SK-MEL-5 (cell line): ENCODE measurements around the gene NXF1. TPM values are rescaled to one million over a fixed set of nuclear protein-coding genes. Genes with fewer than 3 reads are reported as not detected.
"Not testable (repeated sequence)": the region's sequence is repeated elsewhere in the genome, so short reads cannot be mapped to it uniquely, and the experiment has no call there.

Experiments used
- DNase-seq: peaks from one replicate; pipeline ENCODE4 v3.0.0-alpha.2; 2016; ENCODE audit warnings: low read depth, low spot score
- in situ Hi-C: cut with HindIII; loops from 2 replicates; pipeline ENCODE4 v1.10.0; 2016; ENCODE audit warnings: low sequenced_read_pairs, high pct_unique_total_duplicates, low pct_unique_long_range_greater_than_20kb
- polyA plus RNA-seq, 2 experiments: library from polyadenylated mRNA; depleted of rRNA; stranded (reverse); fragments of >200 nt; gene quantifications; 2 replicates each; pipeline ENCODE4 v1.2.3, GENCODE V29; 2015
- total RNA-seq: library from RNA; depleted of rRNA; stranded (reverse); fragments of >200 nt; shearing (Covaris generic); gene quantifications from 2 replicates; pipeline ENCODE4 v1.2.3, GENCODE V29; 2014; rRNA removed

The NXF1 gene
- 11.4 and 16.3 TPM in 2 replicates for total RNA-seq
- polyA plus RNA-seq (2015; cell fraction: cytosol; rRNA removed): 35.8 and 36.6 TPM in 2 replicates
- polyA plus RNA-seq (2015; cell fraction: nucleus; rRNA removed): 167 and 206 TPM in 2 replicates

- in situ Hi-C loops: no loop called here
Measured at GRCh38 chr11:62805076-62805892, at the start of gene NXF1. Gene NXF1 (minus strand): TSS chr11:62805440. CDS start chr11:62805356, 84 bp downstream.

GRCh38 chr11:62854013-62854824 is 49.0 kb upstream of the NXF1 start:
- in situ Hi-C loops: no loop called here
- no peak for DNase-seq

More at GRCh38 chr11:62805076-62805892, at the start of gene NXF1:
- DNase-seq: peak; percentile 84

GRCh38 chr11:62853279-62853965 is 48.2 kb upstream of the NXF1 start:
- in situ Hi-C loops: no loop called here
- DNase-seq: no peak

DNA sequence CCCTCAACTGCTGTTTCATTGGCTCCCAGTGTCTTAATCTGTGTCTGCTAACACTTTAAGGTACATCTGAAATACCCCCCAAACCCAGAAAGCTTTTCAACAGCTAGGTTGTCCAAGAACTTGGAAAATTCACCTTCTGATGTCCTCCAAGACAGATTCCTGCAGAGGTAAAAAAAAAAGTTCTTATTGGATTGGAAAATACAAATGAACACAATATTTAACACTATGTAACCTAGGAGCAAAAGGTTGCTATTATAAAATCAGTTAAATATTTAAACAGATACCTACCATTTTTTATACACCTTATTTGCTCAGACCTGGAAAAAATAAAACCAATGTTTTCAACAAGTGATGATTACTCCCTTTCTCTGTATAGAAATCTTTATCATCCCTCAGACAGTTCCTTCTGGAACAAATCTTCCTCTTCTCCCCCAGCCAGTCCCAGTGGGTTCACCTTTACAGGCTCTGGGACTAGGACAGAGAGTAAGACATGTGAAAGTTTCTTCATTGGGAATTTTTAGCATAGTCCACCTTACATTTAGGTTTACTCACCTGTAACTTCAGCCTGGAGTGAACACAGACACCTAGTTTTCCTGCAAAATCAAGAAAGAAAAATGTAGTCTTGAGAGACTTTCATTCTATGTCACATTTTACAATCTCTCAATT is 47.4 kb upstream of the NXF1 start:
- in situ Hi-C loops: no loop called here
- no peak for DNase-seq

GRCh38 chr11:62851807-62852522 is 46.7 kb upstream of the NXF1 start:
- in situ Hi-C loops: no loop called here
- DNase-seq: no peak

- DNase-seq: no peak
- in situ Hi-C loops: no loop called here
Measured at GRCh38 chr11:62850911-62851806, 45.9 kb upstream of the NXF1 start.

GRCh38 chr11:62847767-62848314 is 42.6 kb upstream of the NXF1 start:
- in situ Hi-C loops: no loop called here
- DNase-seq: no peak

GRCh38 chr11:62846177-62846576 is 40.9 kb upstream of the NXF1 start:
- in situ Hi-C loops: no loop called here
- DNase-seq: no peak

DNA sequence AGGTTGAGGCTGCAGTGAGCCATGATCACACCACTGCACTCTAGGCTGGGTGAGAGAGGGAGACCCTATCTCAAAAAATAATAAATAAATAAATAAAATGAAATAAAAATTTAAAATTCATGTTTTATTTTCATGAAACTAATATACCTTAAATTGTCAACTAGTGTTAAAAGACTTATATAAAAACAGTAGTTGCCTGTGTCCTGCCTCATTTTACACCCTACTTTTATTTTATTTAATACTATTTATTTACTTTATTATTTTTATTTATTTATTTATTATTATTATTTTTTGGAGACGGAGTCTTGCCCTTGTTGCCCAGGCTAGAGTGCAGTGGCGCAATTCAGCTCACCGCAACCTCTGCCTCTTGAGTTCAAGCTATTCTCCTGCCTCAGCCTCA is 38.9 kb upstream of the NXF1 start:
- no peak for DNase-seq
- in situ Hi-C loops: no loop called here

GRCh38 chr11:62843466-62843865 is 38.2 kb upstream of the NXF1 start:
- DNase-seq: no peak
- in situ Hi-C loops: no loop called here

GRCh38 chr11:62842891-62843290 is 37.7 kb upstream of the NXF1 start:
- DNase-seq, in situ Hi-C loops: not testable (repeated sequence)

DNA sequence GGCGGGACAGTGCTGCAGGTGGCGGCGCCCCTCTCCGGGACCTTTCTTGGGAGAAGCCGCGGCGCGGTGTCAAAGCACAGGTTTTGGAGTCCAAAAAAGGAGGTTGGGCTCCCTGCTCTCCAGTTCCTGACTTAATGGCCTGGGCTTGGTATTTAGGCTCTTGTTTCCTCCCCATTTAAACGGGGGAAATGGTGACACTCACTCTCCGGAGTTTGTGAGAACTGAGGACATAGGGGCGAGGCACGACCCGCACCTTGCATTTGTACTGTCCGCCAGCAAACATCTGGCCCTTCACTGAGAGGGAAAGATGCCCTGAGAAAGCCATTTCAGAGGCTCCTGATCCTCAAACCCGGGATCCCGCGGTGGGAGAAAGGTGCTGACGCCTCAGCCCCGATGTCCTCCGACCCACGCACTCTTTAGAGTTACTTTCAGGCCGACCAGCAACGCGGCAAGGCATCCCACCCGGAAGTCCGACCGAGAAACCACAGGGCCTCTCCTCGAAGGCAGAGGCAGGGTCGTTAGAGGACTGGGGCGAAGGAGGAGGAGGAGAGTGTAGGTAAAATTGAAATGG is 37.0 kb upstream of the NXF1 start:
- in situ Hi-C loops: no loop called here

DNA sequence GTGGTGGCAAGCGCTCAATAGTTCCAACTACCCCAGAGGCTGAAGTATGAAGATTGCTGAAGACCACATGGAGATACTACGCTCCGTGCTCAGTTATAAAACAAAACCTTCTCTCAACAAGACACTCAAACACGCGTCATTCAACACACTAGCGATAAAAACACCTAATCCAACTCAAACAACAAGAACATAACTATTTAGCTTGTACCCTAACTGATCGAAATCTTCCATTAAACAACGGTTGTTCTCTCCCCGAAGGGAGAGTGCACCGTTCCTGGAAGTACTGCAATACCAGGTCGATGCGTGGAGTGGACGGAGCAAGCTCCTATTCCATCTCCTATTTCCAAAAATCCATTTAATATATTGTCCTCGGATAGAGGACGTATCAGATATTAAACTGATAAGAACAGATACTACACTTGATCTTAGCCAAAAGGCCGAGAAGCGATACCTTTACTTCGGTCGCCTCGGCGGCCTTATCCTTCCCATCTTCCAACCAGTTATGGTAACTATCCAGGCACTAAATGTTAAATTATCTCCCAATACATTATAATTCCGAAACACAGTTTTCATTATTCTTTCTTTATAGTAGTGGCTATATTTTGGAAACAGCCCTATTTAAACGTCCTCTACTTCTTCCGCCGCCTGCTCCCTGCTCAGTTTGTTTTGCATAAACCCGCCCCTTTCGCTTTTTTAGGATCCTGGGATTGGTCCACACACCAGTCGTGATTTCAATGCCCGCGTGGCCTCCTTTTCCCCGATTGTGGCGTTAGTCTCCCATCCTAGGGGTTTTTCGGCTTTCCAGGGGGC is 36.3 kb upstream of the NXF1 start:
- peak; percentile 99 for DNase-seq

More for the DNA sequence above, 37.0 kb upstream of the NXF1 start:
- no peak for DNase-seq

GRCh38 chr11:62840721-62841360 is 35.6 kb upstream of the NXF1 start:
- peak; percentile 82 for DNase-seq
- in situ Hi-C loops: not testable (repeated sequence)

More for the DNA sequence above, 36.3 kb upstream of the NXF1 start:
- in situ Hi-C loops: no loop called here
